Lung microvascular endothelial cell (primary cell): ENCODE results near the gene ALKBH1. TPM values are rescaled to one million over a fixed set of nuclear protein-coding genes. Genes with fewer than 3 reads are reported as not detected.

Source experiments
- DNase-seq, 2 donors: peaks; one replicate each; pipeline versions ENCODE4 v3.0.0 to v3.0.0-alpha.2; 2010; ENCODE audit warnings: low read depth in 2 of 2
- total RNA-seq: library from RNA; depleted of rRNA; stranded (reverse); fragments of >200 nt; gene quantifications from 2 replicates; pipeline ENCODE4 v1.2.1, GENCODE V29; 2014

Gene ALKBH1
- total RNA-seq, 1 donor from 2014 or later = 6.7 TPM

DNA sequence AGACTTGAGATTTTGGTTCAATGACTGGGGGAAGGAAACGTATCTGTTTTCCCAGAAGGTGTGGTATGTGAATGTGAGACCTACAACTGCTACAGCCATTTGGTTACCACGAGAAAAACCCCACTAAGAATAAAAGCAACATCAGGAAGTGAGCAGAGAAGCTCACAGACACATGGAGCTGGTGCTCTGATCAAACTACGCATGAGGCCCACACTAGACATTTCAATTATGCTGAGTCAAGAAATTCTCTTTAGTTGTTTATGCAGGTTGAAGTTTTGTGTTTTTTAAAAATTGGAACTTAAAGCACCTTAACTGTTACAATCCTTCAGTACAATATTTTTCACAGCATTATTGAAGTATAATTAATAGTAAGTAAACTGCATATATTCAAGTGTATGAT, 82.5 kb downstream of the ALKBH1 start:
- DNase-seq = no peak

DNA sequence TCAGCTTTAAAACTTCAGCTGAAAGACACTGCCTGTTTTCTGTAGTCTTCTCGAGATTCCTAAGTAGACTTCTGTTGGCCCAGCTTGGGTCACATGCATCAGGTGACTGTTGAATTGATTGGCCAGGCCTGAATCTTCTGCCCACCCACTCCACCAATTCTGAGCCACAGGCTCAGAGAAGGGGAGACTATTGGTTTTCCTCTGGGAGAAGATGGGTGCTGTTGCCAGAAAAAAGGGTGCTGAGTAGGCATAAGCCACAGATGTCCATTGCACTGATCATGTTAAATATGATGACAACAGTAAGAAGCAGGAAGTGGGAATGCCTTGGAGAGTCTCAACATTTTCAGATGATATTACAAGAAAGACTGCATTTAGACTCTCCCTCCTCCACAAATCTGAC, 84.6 kb downstream of the ALKBH1 start:
- DNase-seq = no peak

Other genes with a start within 250 kb of the ALKBH1 start
- gene AHSA1, start 249.9 kb downstream of the ALKBH1 start, total RNA-seq = 68.4 and 81.7 TPM in 2 replicates
- gene ISM2, start 209.2 kb downstream of the ALKBH1 start, total RNA-seq = not detected in 2 replicates
- 42.3 and 62.3 TPM in 2 replicates for gene SPTLC2, start 91.4 kb downstream of the ALKBH1 start, total RNA-seq
- gene SLIRP, start 80 bp upstream of the ALKBH1 start, total RNA-seq = 114 and 121 TPM in 2 replicates
- gene SNW1, start 53.1 kb upstream of the ALKBH1 start, total RNA-seq = 28.6 and 33.3 TPM in 2 replicates
- 2.4 TPM in 2 replicates for gene ADCK1, start 92.1 kb upstream of the ALKBH1 start, total RNA-seq